ENCODE measurements around the gene CUEDC1. TPM values are rescaled to one million over a fixed set of nuclear protein-coding genes. Genes with fewer than 3 reads are reported as not detected.
A peak's percentile ranks its signal among the peaks of the same experiment; 100 is the strongest.

The CUEDC1 gene
- total RNA-seq, 3 donors from 2014 or later = 23.5 to 46.8 (median 23.6) TPM

- no peak for DNase-seq
- no peak for TF ChIP-seq CTCF (IDR thresholded peaks at IDR 0.05)
- no peak overlapping the region for H3K4me3 ChIP-seq
- H3K9me3 ChIP-seq = no peaks in the 10 kb centered on the region
- H3K4me1 ChIP-seq (ENCODE audit: low read depth) = no peaks in the 10 kb centered on the region
- no peaks in the 10 kb centered on the region for H3K36me3 ChIP-seq (ENCODE audit: low read depth)
- no peak for ATAC-seq
- intact Hi-C loops (cut with DNase I, micrococcal nuclease) = no loop called here
Observed at GRCh38 chr17:57972151-57972550, 16.9 kb upstream of the CUEDC1 start.

- Histone ChIP-seq H3K9me3 (no peaks in the 10 kb centered on the region), H3K36me3 (ENCODE audit: low read depth) (no peaks in the 10 kb centered on the region), H3K4me1 (ENCODE audit: low read depth) (no peaks in the 10 kb centered on the region), H3K4me3 (no peak overlapping the region)
- no peak for ATAC-seq
- DNase-seq = no peak
- TF ChIP-seq CTCF (IDR thresholded peaks at IDR 0.05) = no peak
- intact Hi-C loops (cut with DNase I, micrococcal nuclease) = no loop called here
Observed at GRCh38 chr17:57971572-57971971, 16.4 kb upstream of the CUEDC1 start.

GRCh38 chr17:57970710-57971109 is 15.5 kb upstream of the CUEDC1 start:
- TF ChIP-seq CTCF (IDR thresholded peaks at IDR 0.05) = no peak
- ATAC-seq (peak; percentile 44), DNase-seq (no peak)
- H3K36me3 ChIP-seq (ENCODE audit: low read depth) = no peaks in the 10 kb centered on the region
- no peaks in the 10 kb centered on the region for H3K9me3 ChIP-seq
- intact Hi-C loops (cut with DNase I, micrococcal nuclease) = no loop called here
- no peak overlapping the region for H3K4me3 ChIP-seq
- no peaks in the 10 kb centered on the region for H3K4me1 ChIP-seq (ENCODE audit: low read depth)

GRCh38 chr17:57968456-57968855 is 13.2 kb upstream of the CUEDC1 start:
- no peak for TF ChIP-seq CTCF (IDR thresholded peaks at IDR 0.05)
- Histone ChIP-seq H3K36me3 (ENCODE audit: low read depth) (no peaks in the 10 kb centered on the region), H3K4me1 (ENCODE audit: low read depth) (no peaks in the 10 kb centered on the region), H3K4me3 (no peak overlapping the region), H3K9me3 (no peaks in the 10 kb centered on the region)
- no peak for DNase-seq
- no peak for ATAC-seq
- intact Hi-C loops (cut with DNase I, micrococcal nuclease) = no loop called here

DNA sequence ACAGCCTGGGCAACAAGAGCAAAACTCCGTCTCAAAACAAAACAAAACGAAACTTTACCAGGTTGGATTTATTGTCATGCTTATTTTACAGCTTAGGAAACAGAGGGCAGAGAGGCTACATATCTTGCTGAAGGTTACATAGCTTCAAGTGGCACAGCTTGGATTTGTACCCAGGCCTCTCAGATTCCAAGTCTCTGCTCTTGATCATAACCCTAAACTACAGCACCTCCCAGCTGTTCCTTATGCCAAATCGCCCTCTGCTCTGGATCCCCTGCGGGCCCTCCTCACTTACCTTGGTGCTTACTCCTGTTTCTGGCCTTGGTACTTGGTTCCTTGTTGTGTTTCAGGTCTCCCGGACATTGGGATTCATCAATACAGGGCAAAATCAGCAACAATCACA is 11.7 kb upstream of the CUEDC1 start:
- DNase-seq (no peak), ATAC-seq (no peak)
- H3K4me1 ChIP-seq (ENCODE audit: low read depth) = no peaks in the 10 kb centered on the region
- intact Hi-C loops (cut with DNase I, micrococcal nuclease) = no loop called here
- TF ChIP-seq CTCF (IDR thresholded peaks at IDR 0.05) = no peak
- H3K4me3 ChIP-seq = no peak overlapping the region
- no peaks in the 10 kb centered on the region for H3K9me3 ChIP-seq
- H3K36me3 ChIP-seq (ENCODE audit: low read depth) = no peaks in the 10 kb centered on the region

DNA sequence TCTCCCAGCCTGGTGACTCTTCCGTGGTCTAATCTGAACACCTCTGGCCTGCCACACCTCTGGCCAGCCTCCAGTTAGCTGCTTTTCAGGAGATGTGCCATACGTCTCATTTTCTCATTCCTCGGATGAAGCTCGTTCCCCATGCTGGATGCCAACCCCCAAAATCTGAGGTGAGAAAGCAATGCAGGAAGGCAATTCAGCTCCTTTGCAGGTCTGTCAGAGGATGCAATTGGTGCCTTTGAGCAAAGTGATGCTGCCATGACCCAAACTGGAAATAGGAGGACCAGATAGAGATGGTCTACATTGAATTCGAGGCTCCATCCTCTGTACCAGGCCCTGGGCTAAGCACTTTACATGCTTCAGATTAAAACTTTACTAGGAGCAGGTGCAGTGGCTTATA is 11.0 kb upstream of the CUEDC1 start:
- H3K36me3 ChIP-seq (ENCODE audit: low read depth) = no peaks in the 10 kb centered on the region
- ATAC-seq (no peak), DNase-seq (no peak)
- intact Hi-C loops (cut with DNase I, micrococcal nuclease) = no loop called here
- no peaks in the 10 kb centered on the region for H3K9me3 ChIP-seq
- no peak for TF ChIP-seq CTCF (IDR thresholded peaks at IDR 0.05)
- no peaks in the 10 kb centered on the region for H3K4me1 ChIP-seq (ENCODE audit: low read depth)
- no peak overlapping the region for H3K4me3 ChIP-seq

All from mucosa of descending colon (tissue), 3 donors.